Measurements from ENCODE around the gene MITF.

GRCh38 chr3:69695933-69696332 is 43.3 kb upstream of the MITF start:
- TF ChIP-seq, protein P1, sequence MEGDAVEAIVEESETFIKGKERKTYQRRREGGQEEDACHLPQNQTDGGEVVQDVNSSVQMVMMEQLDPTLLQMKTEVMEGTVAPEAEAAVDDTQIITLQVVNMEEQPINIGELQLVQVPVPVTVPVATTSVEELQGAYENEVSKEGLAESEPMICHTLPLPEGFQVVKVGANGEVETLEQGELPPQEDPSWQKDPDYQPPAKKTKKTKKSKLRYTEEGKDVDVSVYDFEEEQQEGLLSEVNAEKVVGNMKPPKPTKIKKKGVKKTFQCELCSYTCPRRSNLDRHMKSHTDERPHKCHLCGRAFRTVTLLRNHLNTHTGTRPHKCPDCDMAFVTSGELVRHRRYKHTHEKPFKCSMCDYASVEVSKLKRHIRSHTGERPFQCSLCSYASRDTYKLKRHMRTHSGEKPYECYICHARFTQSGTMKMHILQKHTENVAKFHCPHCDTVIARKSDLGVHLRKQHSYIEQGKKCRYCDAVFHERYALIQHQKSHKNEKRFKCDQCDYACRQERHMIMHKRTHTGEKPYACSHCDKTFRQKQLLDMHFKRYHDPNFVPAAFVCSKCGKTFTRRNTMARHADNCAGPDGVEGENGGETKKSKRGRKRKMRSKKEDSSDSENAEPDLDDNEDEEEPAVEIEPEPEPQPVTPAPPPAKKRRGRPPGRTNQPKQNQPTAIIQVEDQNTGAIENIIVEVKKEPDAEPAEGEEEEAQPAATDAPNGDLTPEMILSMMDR (IDR thresholded peaks at IDR 0.05) = no peak
- TF ChIP-seq POLR2A (IDR thresholded peaks at IDR 0.05) = no peak
